Parathyroid adenoma (tissue), 2 donors: Measurements from ENCODE around the gene CNNM3.

Experiments
- H2AFZ ChIP-seq: fragments of 300-600 bp; sonication (generic); one replicate; pipeline ENCODE4 v1.7.0; 2017; ENCODE audit warnings: antibody characterized with exemption, mild to moderate bottlenecking
- H3K27ac ChIP-seq: fragments of 300-600 bp; sonication (generic); one replicate; pipeline ENCODE4 v1.7.0; 2017
- H3K27me3 ChIP-seq: fragments of 300-600 bp; sonication (generic); one replicate; pipeline ENCODE4 v1.7.0; 2017; ENCODE audit warnings: low read length; ENCODE audit not compliant: control insufficient read depth, insufficient read depth
- H3K36me3 ChIP-seq: fragments of 300-600 bp; sonication (generic); one replicate; pipeline ENCODE4 v1.7.0; 2017; ENCODE audit warnings: low read length; ENCODE audit not compliant: control insufficient read depth, insufficient read depth
- H3K4me1 ChIP-seq: fragments of 300-600 bp; sonication (generic); one replicate; pipeline ENCODE4 v1.7.0; 2017; ENCODE audit warnings: control low read depth
- H3K4me2 ChIP-seq: fragments of 300-600 bp; sonication (generic); one replicate; pipeline ENCODE4 v1.7.0; 2017; ENCODE audit warnings: low read length
- H3K4me3 ChIP-seq: fragments of 300-600 bp; sonication (generic); one replicate; pipeline ENCODE4 v1.7.0; 2017; ENCODE audit warnings: low read depth, low read length
- H3K79me2 ChIP-seq: fragments of 300-600 bp; sonication (generic); one replicate; pipeline ENCODE4 v1.7.0; 2017; ENCODE audit warnings: control low read depth
- H3K9ac ChIP-seq: fragments of 300-600 bp; sonication (generic); one replicate; pipeline ENCODE4 v1.7.0; 2017; ENCODE audit warnings: mild to moderate bottlenecking
- H3K9me3 ChIP-seq: fragments of 300-600 bp; sonication (generic); one replicate; pipeline ENCODE4 v1.7.0; 2017; ENCODE audit warnings: low read length; ENCODE audit not compliant: control insufficient read depth
- CTCF ChIP-seq: fragments of 300-600 bp; sonication (generic); IDR thresholded peaks from one replicate; pipeline ENCODE4 v1.7.0; 2017; ENCODE audit warnings: antibody characterized with exemption, mild to moderate bottlenecking
- donor health status: primary hyperparathyroidism.

CNNM3 gene

GRCh38 chr2:96775160-96775559 lies 40.9 kb upstream of the CNNM3 start:
- Histone ChIP-seq H3K4me1 (no peaks in the 10 kb centered on the region), H3K27ac (no peak overlapping the region), H3K9me3 (no peaks in the 10 kb centered on the region), H3K9ac (no peak overlapping the region), H2AFZ (no peak overlapping the region), H3K27me3 (no peaks in the 10 kb centered on the region), H3K79me2 (peaks cover 3% of the 10 kb centered on the region), H3K4me3 (no peak overlapping the region), H3K4me2 (no peak overlapping the region), H3K36me3 (no peaks in the 10 kb centered on the region)
- no peak for TF ChIP-seq CTCF

- Histone ChIP-seq H2AFZ (no peak overlapping the region), H3K36me3 (no peaks in the 10 kb centered on the region), H3K4me2 (no peak overlapping the region), H3K9me3 (no peaks in the 10 kb centered on the region), H3K27me3 (no peaks in the 10 kb centered on the region), H3K79me2 (peaks cover 2% of the 10 kb centered on the region), H3K27ac (no peak overlapping the region), H3K4me1 (peaks cover 2% of the 10 kb centered on the region), H3K4me3 (no peak overlapping the region), H3K9ac (no peak overlapping the region)
- no peak for TF ChIP-seq CTCF
These were observed 32.7 kb upstream of the CNNM3 start for GRCh38 chr2:96783388-96783787.

- H3K27ac ChIP-seq = no peak overlapping the region
- H3K9ac ChIP-seq = no peak overlapping the region
These were observed 28.7 kb upstream of the CNNM3 start for GRCh38 chr2:96787411-96787810.

GRCh38 chr2:96788442-96789244 lies 27.4 kb upstream of the CNNM3 start:
- Histone ChIP-seq H3K9me3 (no peaks in the 10 kb centered on the region), H3K36me3 (no peaks in the 10 kb centered on the region), H2AFZ (peak overlapping the region; percentile 69), H3K4me1 (peaks cover 6% of the 10 kb centered on the region), H3K79me2 (peaks cover 2% of the 10 kb centered on the region), H3K27me3 (no peaks in the 10 kb centered on the region), H3K4me3 (no peak overlapping the region), H3K4me2 (no peak overlapping the region), H3K27ac (no peak overlapping the region), H3K9ac (no peak overlapping the region)
- no peak for TF ChIP-seq CTCF

More at GRCh38 chr2:96787411-96787810, 28.7 kb upstream of the CNNM3 start:
- peaks cover 6% of the 10 kb centered on the region for H3K4me1 ChIP-seq
- H3K27me3 ChIP-seq = no peaks in the 10 kb centered on the region
- peaks cover 2% of the 10 kb centered on the region for H3K79me2 ChIP-seq
- H3K4me3 ChIP-seq = no peak overlapping the region
- no peak for TF ChIP-seq CTCF
- no peak overlapping the region for H3K4me2 ChIP-seq
- H3K36me3 ChIP-seq = no peaks in the 10 kb centered on the region
- H3K9me3 ChIP-seq = no peaks in the 10 kb centered on the region
- no peak overlapping the region for H2AFZ ChIP-seq

GRCh38 chr2:96789245-96789617 lies 26.8 kb upstream of the CNNM3 start:
- H3K4me3 ChIP-seq = no peak overlapping the region
- H3K9me3 ChIP-seq = no peaks in the 10 kb centered on the region
- no peaks in the 10 kb centered on the region for H3K27me3 ChIP-seq
- H3K4me1 ChIP-seq = peaks cover 6% of the 10 kb centered on the region
- no peak overlapping the region for H3K27ac ChIP-seq
- no peak overlapping the region for H2AFZ ChIP-seq
- H3K36me3 ChIP-seq = no peaks in the 10 kb centered on the region
- no peak for TF ChIP-seq CTCF
- H3K79me2 ChIP-seq = peaks cover 2% of the 10 kb centered on the region
- H3K9ac ChIP-seq = no peak overlapping the region
- H3K4me2 ChIP-seq = no peak overlapping the region
